MM.1S (cell line): ENCODE data around the gene DPH3.

Source experiments
- DNase-seq: peaks from one replicate; pipeline ENCODE4 v3.0.0-alpha.2; 2015
- H2AFZ ChIP-seq: fragments of 300-600 bp; sonication (generic); 2 replicates; pipeline ENCODE4 v1.6.0; 2016; ENCODE audit warnings: antibody characterized with exemption, low read length
- H3F3A ChIP-seq: fragments of 300-600 bp; sonication (generic); 2 replicates; pipeline ENCODE4 v1.6.1; 2016; ENCODE audit warnings: mild to moderate bottlenecking, antibody characterized with exemption, low read length, moderate library complexity, mixed read lengths; ENCODE audit not compliant: insufficient read depth
- H3K27ac ChIP-seq: fragments of 300-600 bp; sonication (generic); 2 replicates; pipeline ENCODE4 v1.5.1; 2016; ENCODE audit warnings: mild to moderate bottlenecking, low read length
- H3K27me3 ChIP-seq: fragments of 300-600 bp; sonication (generic); replicated peaks from 2 replicates; pipeline ENCODE4 v1.6.0; 2016; ENCODE audit warnings: low read length; ENCODE audit not compliant: insufficient read depth
- H3K36me3 ChIP-seq: fragments of 300-600 bp; sonication (generic); replicated peaks from 2 replicates; pipeline ENCODE4 v1.6.1; 2016; ENCODE audit warnings: mild to moderate bottlenecking, low read length, mixed read lengths; ENCODE audit not compliant: insufficient read depth
- H3K4me1 ChIP-seq: fragments of 300-600 bp; sonication (generic); 2 replicates; pipeline ENCODE4 v1.6.1; 2016; ENCODE audit warnings: low read length, mixed read lengths
- H3K4me2 ChIP-seq: fragments of 300-600 bp; sonication (generic); 2 replicates; pipeline ENCODE4 v1.6.0; 2016; ENCODE audit warnings: low read depth, low read length
- H3K4me3 ChIP-seq: fragments of 300-600 bp; sonication (generic); 2 replicates; pipeline ENCODE4 v1.5.1; 2016; ENCODE audit warnings: low read length, mixed read lengths
- H3K79me2 ChIP-seq: fragments of 300-600 bp; sonication (generic); 2 replicates; pipeline ENCODE4 v1.6.1; 2016; ENCODE audit warnings: mixed run types, low read length, mixed read lengths
- H3K9ac ChIP-seq: fragments of 300-600 bp; sonication (generic); 2 replicates; pipeline ENCODE4 v1.6.1; 2016; ENCODE audit warnings: low read length, mixed read lengths
- H3K9me2 ChIP-seq: fragments of 300-600 bp; sonication (generic); replicated peaks from 2 replicates; pipeline ENCODE4 v1.6.1; 2016; ENCODE audit warnings: mild to moderate bottlenecking, low read length, mixed read lengths; ENCODE audit not compliant: insufficient read depth
- H3K9me3 ChIP-seq: fragments of 300-600 bp; sonication (generic); replicated peaks from 2 replicates; pipeline ENCODE4 v1.6.1; 2016; ENCODE audit warnings: mild to moderate bottlenecking, low read length, mixed read lengths; ENCODE audit not compliant: insufficient read depth
- H4K20me1 ChIP-seq: fragments of 300-600 bp; sonication (generic); 2 replicates; pipeline ENCODE4 v1.6.1; 2016; ENCODE audit warnings: mild to moderate bottlenecking, low read length, moderate library complexity, mixed read lengths; ENCODE audit not compliant: insufficient read depth
- EZH2 ChIP-seq: fragments of 300-600 bp; sonication (generic); optimal IDR thresholded peaks from 2 replicates; pipeline ENCODE3; 2017; ENCODE audit warnings: low read depth, mild to moderate bottlenecking, antibody characterized with exemption, low read length, mixed read lengths
- EZH2phosphoT487 ChIP-seq: fragments of 300-600 bp; sonication (generic); IDR thresholded peaks from 2 replicates; pipeline ENCODE4 v1.6.1; 2018; ENCODE audit warnings: antibody characterized with exemption, low read length
- TF ChIP-seq, protein P1 (sequence below): fragments of 300-600 bp; sonication (generic); IDR thresholded peaks from 2 replicates; pipeline ENCODE4 v1.5.1; 2016; ENCODE audit warnings: antibody characterized with exemption, low read length, mixed read lengths

Gene DPH3

DNA sequence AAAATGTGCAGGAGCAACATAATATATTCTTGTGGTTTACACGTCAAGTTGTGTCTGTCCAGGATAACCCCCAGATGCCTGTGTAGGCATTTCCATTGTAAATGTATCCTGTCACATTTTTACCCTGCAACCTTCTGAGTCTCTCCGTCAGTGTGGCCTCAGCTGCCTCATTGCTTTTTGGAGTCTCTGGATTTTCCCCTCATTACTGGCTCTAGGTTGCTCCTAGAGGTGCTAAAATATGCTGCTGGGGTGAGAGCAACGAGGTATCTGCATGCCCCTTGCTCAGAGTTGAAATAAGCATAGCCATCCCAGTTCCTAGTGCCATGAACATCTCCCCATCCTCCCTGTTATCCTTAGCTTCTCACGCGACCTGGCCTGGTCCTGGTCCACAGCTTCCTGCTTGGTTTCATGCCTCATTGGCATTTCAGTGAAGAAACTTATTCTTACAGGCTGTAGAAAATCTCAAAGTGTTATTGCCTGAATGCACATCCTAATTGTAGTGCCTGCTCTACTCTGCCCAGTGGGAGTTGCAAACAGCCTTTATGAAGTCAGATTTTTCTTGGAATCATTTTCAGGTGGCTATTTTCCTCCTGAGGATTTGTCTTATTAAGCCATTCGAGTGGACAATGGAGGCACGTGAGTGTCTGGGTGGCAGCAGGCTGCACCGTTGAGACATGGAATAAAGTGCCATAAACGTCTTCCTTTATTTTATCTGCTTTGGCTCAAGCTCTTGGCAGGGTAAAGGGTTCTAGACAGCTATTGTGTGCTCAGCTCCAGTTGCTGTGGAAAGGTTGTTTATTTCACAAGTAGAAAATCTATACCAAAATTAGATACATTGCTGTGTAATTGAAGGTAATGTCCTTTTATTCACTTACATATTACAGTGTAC lies 33.5 kb upstream of the DPH3 start:
- Histone ChIP-seq H3K36me3 (peaks cover 4% of the 10 kb centered on the region), H2AFZ (no peak overlapping the region), H3K9ac (no peak overlapping the region), H3K27ac (no peak overlapping the region), H3K4me3 (no peak overlapping the region), H3K4me2 (no peak overlapping the region), H3F3A (no peaks in the 10 kb centered on the region), H4K20me1 (no peaks in the 10 kb centered on the region), H3K27me3 (no peaks in the 10 kb centered on the region), H3K4me1 (peaks cover 18% of the 10 kb centered on the region), H3K79me2 (peaks cover 9% of the 10 kb centered on the region), H3K9me2 (no peaks in the 10 kb centered on the region), H3K9me3 (no peaks in the 10 kb centered on the region)
- no peak for DNase-seq
- TF ChIP-seq EZH2phosphoT487 (no peak), EZH2 (no peak)
- TF ChIP-seq, protein P1, sequence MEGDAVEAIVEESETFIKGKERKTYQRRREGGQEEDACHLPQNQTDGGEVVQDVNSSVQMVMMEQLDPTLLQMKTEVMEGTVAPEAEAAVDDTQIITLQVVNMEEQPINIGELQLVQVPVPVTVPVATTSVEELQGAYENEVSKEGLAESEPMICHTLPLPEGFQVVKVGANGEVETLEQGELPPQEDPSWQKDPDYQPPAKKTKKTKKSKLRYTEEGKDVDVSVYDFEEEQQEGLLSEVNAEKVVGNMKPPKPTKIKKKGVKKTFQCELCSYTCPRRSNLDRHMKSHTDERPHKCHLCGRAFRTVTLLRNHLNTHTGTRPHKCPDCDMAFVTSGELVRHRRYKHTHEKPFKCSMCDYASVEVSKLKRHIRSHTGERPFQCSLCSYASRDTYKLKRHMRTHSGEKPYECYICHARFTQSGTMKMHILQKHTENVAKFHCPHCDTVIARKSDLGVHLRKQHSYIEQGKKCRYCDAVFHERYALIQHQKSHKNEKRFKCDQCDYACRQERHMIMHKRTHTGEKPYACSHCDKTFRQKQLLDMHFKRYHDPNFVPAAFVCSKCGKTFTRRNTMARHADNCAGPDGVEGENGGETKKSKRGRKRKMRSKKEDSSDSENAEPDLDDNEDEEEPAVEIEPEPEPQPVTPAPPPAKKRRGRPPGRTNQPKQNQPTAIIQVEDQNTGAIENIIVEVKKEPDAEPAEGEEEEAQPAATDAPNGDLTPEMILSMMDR, result no peak

DNA sequence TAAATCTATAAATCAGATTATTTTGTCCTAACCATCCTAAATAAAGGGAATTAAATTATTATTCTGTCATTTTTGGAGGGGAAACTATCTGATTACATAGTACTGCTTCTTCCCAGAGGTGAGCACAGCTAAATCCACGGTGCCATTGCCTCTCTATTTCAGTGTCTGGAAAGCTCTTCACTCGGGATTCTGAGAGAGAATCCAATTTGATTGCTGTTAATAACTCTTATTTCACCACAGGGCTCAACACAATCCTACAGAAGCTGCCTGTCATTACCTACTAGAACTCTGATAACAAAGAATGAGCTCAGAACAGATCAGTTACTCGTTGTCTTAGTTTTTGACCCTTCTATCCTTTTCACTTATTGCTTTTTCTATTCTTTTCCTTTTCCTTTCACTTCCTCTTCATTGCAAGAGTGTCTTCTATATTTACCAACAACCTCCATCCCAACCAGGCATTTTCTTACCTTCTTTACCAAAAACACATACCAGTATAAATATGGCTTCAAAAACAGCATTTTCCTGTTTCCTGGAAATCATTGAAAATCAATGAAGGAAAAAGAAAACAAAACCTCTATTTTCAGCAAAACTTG lies 30.7 kb upstream of the DPH3 start:
- Histone ChIP-seq H3K27ac (no peak overlapping the region), H3F3A (peaks cover 8% of the 10 kb centered on the region; the same call in 1 of the 2 replicates), H3K4me2 (no peak overlapping the region), H3K36me3 (peaks cover 4% of the 10 kb centered on the region), H3K9me3 (no peaks in the 10 kb centered on the region), H4K20me1 (no peaks in the 10 kb centered on the region), H3K27me3 (no peaks in the 10 kb centered on the region), H3K79me2 (peaks cover 27% of the 10 kb centered on the region), H2AFZ (no peak overlapping the region), H3K9ac (no peak overlapping the region), H3K4me1 (peaks cover 13% of the 10 kb centered on the region), H3K9me2 (no peaks in the 10 kb centered on the region), H3K4me3 (no peak overlapping the region)
- no peak for DNase-seq
- TF ChIP-seq EZH2phosphoT487 (no peak), EZH2 (no peak)
- TF ChIP-seq, protein P1, result no peak

DNA sequence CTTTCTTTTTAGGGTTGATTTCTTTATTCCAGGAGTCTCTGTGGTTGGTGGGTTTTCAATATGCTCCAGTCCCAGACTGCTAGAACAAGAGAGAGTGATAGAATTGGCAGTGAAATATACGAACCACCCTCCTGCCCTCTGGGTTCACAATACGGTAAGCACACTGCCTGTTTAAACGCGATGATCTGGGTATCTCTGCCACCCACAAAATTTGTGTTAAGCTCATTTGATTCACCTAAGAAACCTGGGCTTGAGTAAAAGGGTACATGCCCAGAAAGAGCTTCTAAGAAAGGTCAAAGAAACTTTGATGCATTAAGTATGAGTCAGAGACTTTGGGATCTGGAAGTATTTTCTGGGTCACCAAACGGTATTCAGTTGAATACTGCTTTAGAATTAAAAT lies 30.1 kb upstream of the DPH3 start:
- DNase-seq, result no peak
- no peaks in the 10 kb centered on the region for H3K9me3 ChIP-seq
- no peak overlapping the region for H2AFZ ChIP-seq
- no peak for TF ChIP-seq EZH2phosphoT487
- TF ChIP-seq, protein P1, result no peak
- TF ChIP-seq EZH2, result no peak
- H3K4me2 ChIP-seq, result no peak overlapping the region
- H3K27me3 ChIP-seq, result no peaks in the 10 kb centered on the region
- no peak overlapping the region for H3K27ac ChIP-seq
- H3K4me1 ChIP-seq, result peaks cover 14% of the 10 kb centered on the region
- H3F3A ChIP-seq, result peaks cover 13% of the 10 kb centered on the region; the same call in 1 of the 2 replicates
- H3K36me3 ChIP-seq, result peaks cover 4% of the 10 kb centered on the region
- H3K9ac ChIP-seq, result no peak overlapping the region
- no peak overlapping the region for H3K4me3 ChIP-seq
- 0 out of 2 replicates have a peak, but pooled peaks cover 4% of the 10 kb centered on the region for H4K20me1 ChIP-seq
- no peaks in the 10 kb centered on the region for H3K9me2 ChIP-seq
- H3K79me2 ChIP-seq, result peaks cover 27% of the 10 kb centered on the region
